Measurements from ENCODE around the gene PARM1.

- no peak for TF ChIP-seq CTCF (conservative IDR thresholded peaks at IDR 0.05 in 1 of 2, IDR thresholded peaks at IDR 0.05 in 1 of 2; ENCODE audit: low read depth in 1 of 2, low read length in 2 of 2)
- TF ChIP-seq EZH2 (IDR thresholded peaks at IDR 0.05; ENCODE audit: low read length, missing control alignments) = no peak
These were observed 50.3 kb downstream of the PARM1 start for GRCh38 chr4:74983253-74983635.
